Ammon's horn (tissue), 1 donor: ENCODE data around the gene PRSS8.

ENCODE experiments used
- DNase-seq: peaks from one replicate; pipeline ENCODE4 v3.0.0-alpha.2; 2016; ENCODE audit warnings: low spot score

Gene PRSS8

GRCh38 chr16:31128711-31129567 lies 6.6 kb downstream of the PRSS8 start:
- DNase-seq = peak; percentile 75

- DNase-seq = no peak
Observed at GRCh38 chr16:31127182-31127581, 8.3 kb downstream of the PRSS8 start.

- DNase-seq = no peak
Observed at GRCh38 chr16:31125844-31126243, 9.7 kb downstream of the PRSS8 start.

GRCh38 chr16:31120129-31120528 lies 15.4 kb downstream of the PRSS8 start:
- no peak for DNase-seq

GRCh38 chr16:31118223-31119155 lies 17.0 kb downstream of the PRSS8 start:
- no peak for DNase-seq

- peak; percentile 99 for DNase-seq
Observed at GRCh38 chr16:31117384-31118222, 17.9 kb downstream of the PRSS8 start, which contains the start of gene KAT8. Gene KAT8 (plus strand): TSS chr16:31117664. CDS start chr16:31117682, 18 bp downstream.

GRCh38 chr16:31114468-31114867 lies 21.1 kb downstream of the PRSS8 start:
- DNase-seq = no peak

- DNase-seq = peak; percentile 55
Observed at GRCh38 chr16:31113121-31114120, 22.1 kb downstream of the PRSS8 start.

GRCh38 chr16:31112711-31113110 lies 22.8 kb downstream of the PRSS8 start:
- DNase-seq = no peak

- DNase-seq = no peak
Observed at GRCh38 chr16:31111881-31112466, 23.6 kb downstream of the PRSS8 start.

GRCh38 chr16:31110106-31111034 lies 25.2 kb downstream of the PRSS8 start:
- DNase-seq = no peak

- no peak for DNase-seq
Observed at GRCh38 chr16:31109622-31110021, 25.9 kb downstream of the PRSS8 start.

GRCh38 chr16:31108794-31109558 lies 26.6 kb downstream of the PRSS8 start:
- DNase-seq = no peak

- DNase-seq = peak; percentile 86
Observed at GRCh38 chr16:31108035-31108793, 27.3 kb downstream of the PRSS8 start, which contains the start of gene BCKDK. Gene BCKDK (plus strand): TSS chr16:31108386. CDS start chr16:31109224, 838 bp downstream.

- DNase-seq = no peak
Observed at GRCh38 chr16:31107465-31107867, 28.1 kb downstream of the PRSS8 start.

- DNase-seq = no peak
Observed at GRCh38 chr16:31106509-31107464, 28.7 kb downstream of the PRSS8 start.
